HAP-1 (cell line): ENCODE data around the gene SLC22A4.

ENCODE experiments used
- DNase-seq, 2 experiments: peaks; one replicate each; pipeline ENCODE4 v3.0.0-alpha.2; 2016 to 2020; ENCODE audit warnings: low spot score in 2 of 2
- H3K27me3 ChIP-seq: fragments of 250-450 bp; sonication (Bioruptor Pico); 2 replicates; pipeline ENCODE4 v1.5.1; 2020; ENCODE audit warnings: low read depth, mild to moderate bottlenecking, moderate library complexity
- H3K36me3 ChIP-seq: fragments of 250-450 bp; sonication (Bioruptor Pico); replicated peaks from 2 replicates; pipeline ENCODE4 v1.5.1; 2020; ENCODE audit warnings: mild to moderate bottlenecking
- H3K4me1 ChIP-seq: fragments of 250-450 bp; sonication (Bioruptor Pico); 2 replicates; pipeline ENCODE4 v1.5.1; 2020; ENCODE audit warnings: mild to moderate bottlenecking
- H3K4me3 ChIP-seq: fragments of 250-450 bp; sonication (Bioruptor Pico); 2 replicates; pipeline ENCODE4 v1.5.1; 2020; ENCODE audit warnings: mild to moderate bottlenecking, moderate library complexity
- H3K9me3 ChIP-seq: fragments of 250-450 bp; sonication (Bioruptor Pico); 2 replicates; pipeline ENCODE4 v1.5.1; 2020; ENCODE audit warnings: mild to moderate bottlenecking, moderate library complexity
- in situ Hi-C: fragments of 300-500 bp; cut with MboI; formaldehyde crosslinking; loops from 3 replicates; pipeline ENCODE4 v1.14.3; 2020; ENCODE audit warnings: low sequenced_read_pairs, inconsistent platforms, mixed read lengths

Gene SLC22A4

DNA sequence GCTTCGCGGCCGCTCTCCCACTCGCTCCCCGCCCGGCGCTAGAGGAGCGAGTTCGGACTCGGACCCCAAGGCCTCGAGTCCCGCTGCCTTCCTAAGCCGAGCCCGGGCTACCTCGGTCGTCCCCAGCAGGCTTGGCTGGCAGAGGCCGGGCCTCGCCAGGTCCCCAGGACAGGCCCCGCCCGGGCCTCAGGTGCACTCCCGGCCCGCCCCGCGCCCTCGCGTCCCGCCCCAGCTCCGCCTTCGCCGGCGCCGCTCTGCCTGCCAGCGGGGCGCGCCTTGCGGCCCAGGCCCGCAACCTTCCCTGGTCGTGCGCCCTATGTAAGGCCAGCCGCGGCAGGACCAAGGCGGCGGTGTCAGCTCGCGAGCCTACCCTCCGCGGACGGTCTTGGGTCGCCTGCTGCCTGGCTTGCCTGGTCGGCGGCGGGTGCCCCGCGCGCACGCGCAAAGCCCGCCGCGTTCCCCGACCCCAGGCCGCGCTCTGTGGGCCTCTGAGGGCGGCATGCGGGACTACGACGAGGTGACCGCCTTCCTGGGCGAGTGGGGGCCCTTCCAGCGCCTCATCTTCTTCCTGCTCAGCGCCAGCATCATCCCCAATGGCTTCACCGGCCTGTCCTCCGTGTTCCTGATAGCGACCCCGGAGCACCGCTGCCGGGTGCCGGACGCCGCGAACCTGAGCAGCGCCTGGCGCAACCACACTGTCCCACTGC lies 75.4 kb downstream of the SLC22A4 start, which contains the start of gene SLC22A5:
SLC22A5 (plus strand) TSS at position 237 of the 707 bp plus-strand sequence; CDS start at position 500, 263 bp downstream.
- no peaks in the 10 kb centered on the region for H3K27me3 ChIP-seq
- peak; percentile 62 to 81 for DNase-seq
- peaks cover 23% of the 10 kb centered on the region for H3K4me1 ChIP-seq
- H3K4me3 ChIP-seq = peak within 1 kb of the TSS; percentile 52
- in situ Hi-C loops = no loop called here
- H3K36me3 ChIP-seq = no peaks in the 10 kb centered on the region
- no peaks in the 10 kb centered on the region for H3K9me3 ChIP-seq

DNA sequence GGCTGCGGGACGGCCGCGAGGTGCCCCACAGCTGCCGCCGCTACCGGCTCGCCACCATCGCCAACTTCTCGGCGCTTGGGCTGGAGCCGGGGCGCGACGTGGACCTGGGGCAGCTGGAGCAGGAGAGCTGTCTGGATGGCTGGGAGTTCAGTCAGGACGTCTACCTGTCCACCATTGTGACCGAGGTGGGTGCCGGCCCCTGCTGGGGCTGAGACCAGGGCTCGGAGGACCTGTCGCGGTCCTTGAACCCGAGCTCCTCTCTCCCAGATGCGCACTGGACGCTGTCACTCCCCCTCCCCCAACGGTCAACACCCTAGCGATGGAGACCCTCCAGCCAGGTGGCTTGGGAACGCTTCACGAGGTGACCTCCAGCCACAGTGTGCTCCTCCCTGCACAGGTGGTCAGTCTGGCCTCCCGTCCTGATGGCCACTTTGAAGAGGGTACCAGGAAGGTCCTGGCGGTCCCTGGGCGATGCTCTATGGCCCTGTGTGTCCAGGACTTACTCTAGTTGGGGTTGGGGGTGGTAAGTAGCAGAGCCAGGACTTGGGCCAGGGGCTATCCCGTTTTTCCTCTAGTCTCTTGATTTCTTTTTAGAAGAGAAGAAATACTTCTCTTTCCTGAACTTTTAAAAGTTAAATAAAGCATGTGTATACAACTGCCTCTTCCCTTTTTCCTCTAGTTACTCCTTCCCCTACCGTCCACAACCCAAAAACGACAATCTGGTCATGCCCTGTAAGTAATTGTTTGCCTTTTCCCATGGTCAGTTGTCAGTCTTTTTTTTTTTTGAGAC lies 76.2 kb downstream of the SLC22A4 start:
- H3K27me3 ChIP-seq = no peaks in the 10 kb centered on the region
- in situ Hi-C loops = no loop called here

DNA sequence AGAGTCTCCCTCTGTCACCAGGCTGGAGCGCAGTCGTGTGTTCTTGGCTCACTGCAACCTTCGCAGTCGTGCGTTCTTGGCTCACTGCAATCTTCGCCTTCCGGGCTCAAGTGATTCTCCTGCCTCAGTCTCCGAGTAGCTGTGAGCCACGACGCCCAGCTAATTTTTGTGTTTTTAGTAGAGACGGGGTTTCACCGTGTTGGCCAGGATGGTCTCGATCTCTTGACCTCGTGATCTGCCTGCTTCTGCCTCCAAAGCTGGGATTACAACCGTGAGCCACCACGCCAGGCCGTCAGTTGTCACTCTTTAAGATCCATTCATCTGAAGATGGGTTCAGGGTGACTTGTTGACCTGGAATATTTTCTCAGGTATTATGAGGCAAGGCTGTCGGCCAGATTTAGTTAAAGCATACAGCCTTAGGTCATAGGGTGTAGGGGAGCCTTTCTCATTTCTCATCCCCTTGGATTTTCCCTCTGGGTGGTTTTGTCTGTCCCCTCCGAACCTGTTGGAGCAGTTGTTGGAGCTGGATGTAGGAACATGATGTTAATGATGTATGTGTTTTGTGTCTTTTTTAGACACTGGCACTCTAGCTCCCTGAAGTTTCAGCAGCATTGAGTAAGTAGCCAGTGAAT lies 76.9 kb downstream of the SLC22A4 start:
- no peaks in the 10 kb centered on the region for H3K9me3 ChIP-seq
- H3K4me1 ChIP-seq = peaks cover 23% of the 10 kb centered on the region
- no peaks in the 10 kb centered on the region for H3K27me3 ChIP-seq
- H3K4me3 ChIP-seq = peak overlapping the region; percentile 52
- no peak for DNase-seq
- in situ Hi-C loops = no loop called here
- H3K36me3 ChIP-seq = no peaks in the 10 kb centered on the region

More for the DNA sequence above, 76.2 kb downstream of the SLC22A4 start:
- Histone ChIP-seq H3K9me3 (no peaks in the 10 kb centered on the region), H3K36me3 (no peaks in the 10 kb centered on the region), H3K4me3 (peak overlapping the region; percentile 52), H3K4me1 (peaks cover 23% of the 10 kb centered on the region)
- peak in 1 of 2 experiments; percentile 25 for DNase-seq

DNA sequence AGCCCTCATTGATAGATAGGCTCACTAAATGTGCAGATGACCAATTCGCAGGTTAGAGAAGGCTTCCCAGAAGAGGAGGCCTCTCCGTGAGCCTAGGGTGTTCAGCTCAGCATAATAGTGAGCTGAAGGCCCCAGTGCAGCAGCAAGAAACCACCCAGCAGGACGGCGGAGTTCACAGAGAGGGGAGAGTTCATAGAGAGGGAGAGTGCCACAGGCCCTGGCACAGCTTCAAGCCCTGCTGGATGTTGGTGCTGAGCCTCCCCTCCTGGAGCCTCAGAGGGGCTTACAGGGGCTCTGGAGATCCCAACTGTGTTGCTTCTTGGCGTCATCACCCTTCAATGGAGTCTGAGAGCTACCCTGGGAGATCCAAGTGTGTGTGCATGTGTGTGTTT lies 77.4 kb downstream of the SLC22A4 start:
- in situ Hi-C loops = no loop called here
- Histone ChIP-seq H3K36me3 (no peaks in the 10 kb centered on the region), H3K27me3 (no peaks in the 10 kb centered on the region), H3K4me1 (peaks cover 23% of the 10 kb centered on the region), H3K4me3 (peak overlapping the region; percentile 52; the same call in 1 of the 2 replicates), H3K9me3 (no peaks in the 10 kb centered on the region)
- no peak for DNase-seq

GRCh38 chr5:132372127-132372526 lies 77.9 kb downstream of the SLC22A4 start:
- Histone ChIP-seq H3K27me3 (no peaks in the 10 kb centered on the region), H3K4me1 (peaks cover 23% of the 10 kb centered on the region), H3K36me3 (no peaks in the 10 kb centered on the region), H3K4me3 (no peak overlapping the region), H3K9me3 (no peaks in the 10 kb centered on the region)
- no peak for DNase-seq
- in situ Hi-C loops = no loop called here

- in situ Hi-C loops = no loop called here
- Histone ChIP-seq H3K9me3 (no peaks in the 10 kb centered on the region), H3K4me3 (no peak overlapping the region), H3K27me3 (no peaks in the 10 kb centered on the region), H3K4me1 (peaks cover 22% of the 10 kb centered on the region), H3K36me3 (no peaks in the 10 kb centered on the region)
- no peak for DNase-seq
Observed at GRCh38 chr5:132372542-132372941, 78.3 kb downstream of the SLC22A4 start.

DNA sequence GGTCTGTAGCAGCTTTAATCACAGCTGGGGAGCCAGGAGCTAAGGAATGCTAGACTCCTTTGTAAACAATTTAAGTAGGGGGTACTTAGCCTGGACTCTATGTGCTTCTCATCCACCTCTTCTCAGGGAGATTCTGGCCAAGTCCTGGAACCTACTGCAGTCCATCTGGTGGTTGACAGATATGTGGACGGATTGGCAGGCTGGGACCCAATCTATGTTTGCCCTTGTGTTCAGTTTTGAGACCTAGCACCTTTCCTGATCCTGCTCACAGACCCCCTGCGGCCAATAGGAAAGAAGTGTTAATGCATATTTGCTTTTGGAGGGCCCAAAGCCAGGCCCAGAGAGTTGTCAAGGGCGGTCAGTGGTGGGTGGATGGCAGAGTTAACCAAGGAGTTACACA lies 81.8 kb downstream of the SLC22A4 start:
- no peak for DNase-seq
- H3K4me1 ChIP-seq = peaks cover 16% of the 10 kb centered on the region
- H3K9me3 ChIP-seq = no peaks in the 10 kb centered on the region
- no peak overlapping the region for H3K4me3 ChIP-seq
- in situ Hi-C loops = no loop called here
- H3K36me3 ChIP-seq = no peaks in the 10 kb centered on the region; the same call in 1 of the 2 replicates
- H3K27me3 ChIP-seq = no peaks in the 10 kb centered on the region

GRCh38 chr5:132376694-132377641 lies 82.8 kb downstream of the SLC22A4 start:
- in situ Hi-C loops = no loop called here
- DNase-seq = no peak
- Histone ChIP-seq H3K36me3 (no peaks in the 10 kb centered on the region; the same call in none of the 2 replicates), H3K4me3 (no peak overlapping the region), H3K27me3 (no peaks in the 10 kb centered on the region), H3K9me3 (no peaks in the 10 kb centered on the region), H3K4me1 (peaks cover 9% of the 10 kb centered on the region)

DNA sequence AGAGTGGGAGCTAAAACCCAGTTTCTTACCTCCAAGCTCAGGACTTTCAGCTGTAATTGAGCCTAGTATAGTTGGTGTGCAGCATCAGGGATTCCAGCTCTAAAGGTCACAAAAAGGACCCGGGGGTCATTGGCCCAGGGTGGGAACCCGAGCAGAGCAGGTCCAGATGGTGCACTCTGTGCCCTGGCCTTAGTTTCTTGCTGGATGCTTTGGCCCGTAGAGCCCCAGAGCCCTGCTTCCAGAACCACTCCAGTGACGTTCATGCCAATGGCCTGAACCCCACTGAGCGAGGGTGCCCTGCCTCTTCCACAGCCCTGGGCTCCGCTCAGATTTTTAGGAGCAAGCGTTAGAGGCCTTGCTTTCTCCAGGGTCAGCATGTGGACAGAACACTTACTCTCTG lies 83.5 kb downstream of the SLC22A4 start:
- no peaks in the 10 kb centered on the region for H3K27me3 ChIP-seq
- H3K4me3 ChIP-seq = no peak overlapping the region
- peaks cover 1% of the 10 kb centered on the region for H3K4me1 ChIP-seq
- H3K36me3 ChIP-seq = no peaks in the 10 kb centered on the region; the same call in none of the 2 replicates
- DNase-seq = no peak
- no peaks in the 10 kb centered on the region for H3K9me3 ChIP-seq
- in situ Hi-C loops = no loop called here

- H3K36me3 ChIP-seq = no peaks in the 10 kb centered on the region; the same call in none of the 2 replicates
- no peak for DNase-seq
- in situ Hi-C loops = no loop called here
- H3K27me3 ChIP-seq = no peaks in the 10 kb centered on the region
- H3K9me3 ChIP-seq = no peaks in the 10 kb centered on the region
- H3K4me3 ChIP-seq = no peak overlapping the region
- no peaks in the 10 kb centered on the region for H3K4me1 ChIP-seq
Observed at GRCh38 chr5:132378580-132378979, 84.4 kb downstream of the SLC22A4 start.

DNA sequence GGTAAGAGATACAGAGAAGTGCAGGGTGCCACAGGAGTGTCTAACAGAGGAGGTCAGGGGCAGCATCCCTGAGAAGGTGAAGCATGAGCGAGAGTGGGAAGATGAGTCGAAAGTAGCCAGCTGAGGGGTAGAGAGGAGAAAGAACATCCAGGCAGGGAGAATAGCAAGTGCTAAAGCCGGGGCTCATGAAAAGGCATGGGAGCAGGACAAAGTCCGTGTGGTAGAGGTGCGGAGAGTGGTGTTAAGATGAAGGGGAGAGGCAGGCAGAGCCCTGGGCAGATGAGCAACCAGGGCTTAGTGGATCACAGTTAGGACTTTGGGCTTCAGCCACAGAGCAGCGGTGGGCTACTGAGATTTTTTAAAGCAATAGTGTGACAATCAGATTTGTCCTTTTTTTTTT lies 85.9 kb downstream of the SLC22A4 start:
- DNase-seq = no peak
- Histone ChIP-seq H3K27me3 (no peaks in the 10 kb centered on the region), H3K9me3 (no peaks in the 10 kb centered on the region), H3K4me3 (no peak overlapping the region), H3K4me1 (no peaks in the 10 kb centered on the region), H3K36me3 (peaks cover 1% of the 10 kb centered on the region)
- in situ Hi-C loops = loop anchor here (10.0 kb wide), 1 partner anchor 125 kb away; no protein-coding TSS in a partner anchor

DNA sequence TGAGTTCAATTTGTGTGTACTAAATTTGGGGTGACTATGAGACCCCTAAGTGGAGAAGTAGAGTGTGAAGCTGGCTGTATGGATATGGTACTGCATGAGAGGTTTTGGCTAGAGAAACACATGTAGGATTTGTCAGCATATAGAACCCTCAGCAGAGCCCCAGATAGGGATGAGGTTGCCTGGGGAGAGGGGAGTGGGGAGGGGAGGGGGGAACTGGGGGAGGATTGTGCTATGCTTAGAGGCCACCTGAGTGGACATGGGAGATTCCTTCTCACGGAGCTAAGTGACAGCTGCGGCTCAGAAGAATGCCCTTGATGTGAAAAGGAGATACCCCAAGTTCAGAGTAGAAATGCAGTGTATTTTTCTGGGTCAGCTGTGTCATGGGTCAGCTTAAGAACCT lies 86.5 kb downstream of the SLC22A4 start:
- in situ Hi-C loops = loop anchor here (10.0 kb wide), 1 partner anchor 124 kb away; no protein-coding TSS in a partner anchor

DNA sequence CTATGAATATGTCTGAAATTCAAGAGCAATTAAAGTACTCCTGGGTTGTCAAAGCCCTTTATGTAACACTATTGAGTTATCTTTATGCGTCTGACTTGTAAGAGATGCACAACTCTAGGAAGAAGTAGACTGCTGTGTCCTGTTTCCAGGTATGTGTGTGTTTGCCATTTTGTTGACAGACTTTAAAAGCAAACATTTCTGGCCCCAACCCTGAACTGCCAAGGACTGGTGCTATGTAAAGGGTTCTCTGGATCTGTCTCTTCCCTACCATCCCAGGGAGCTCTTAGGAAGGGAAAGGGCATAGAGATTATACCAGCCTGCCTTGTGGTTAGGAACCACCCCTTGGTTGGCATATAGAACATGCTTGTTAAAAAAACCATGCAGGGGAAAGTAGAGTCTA lies 87.4 kb downstream of the SLC22A4 start:
- DNase-seq = no peak
- Histone ChIP-seq H3K9me3 (no peaks in the 10 kb centered on the region), H3K4me1 (no peaks in the 10 kb centered on the region), H3K4me3 (no peak overlapping the region), H3K27me3 (no peaks in the 10 kb centered on the region), H3K36me3 (peaks cover 8% of the 10 kb centered on the region)
- in situ Hi-C loops = loop anchor here (10.0 kb wide), 1 partner anchor 123 kb away; no protein-coding TSS in a partner anchor

More for the DNA sequence above, 86.5 kb downstream of the SLC22A4 start:
- no peak for DNase-seq
- Histone ChIP-seq H3K9me3 (no peaks in the 10 kb centered on the region), H3K4me1 (no peaks in the 10 kb centered on the region), H3K27me3 (no peaks in the 10 kb centered on the region), H3K4me3 (no peak overlapping the region), H3K36me3 (peaks cover 7% of the 10 kb centered on the region)
